D341Med (cell line): ENCODE measurements around the gene FAM237A.

Source experiments
- DNase-seq: peaks from one replicate; pipeline ENCODE4 v3.0.0; 2012; ENCODE audit warnings: low spot score

The FAM237A gene

DNA sequence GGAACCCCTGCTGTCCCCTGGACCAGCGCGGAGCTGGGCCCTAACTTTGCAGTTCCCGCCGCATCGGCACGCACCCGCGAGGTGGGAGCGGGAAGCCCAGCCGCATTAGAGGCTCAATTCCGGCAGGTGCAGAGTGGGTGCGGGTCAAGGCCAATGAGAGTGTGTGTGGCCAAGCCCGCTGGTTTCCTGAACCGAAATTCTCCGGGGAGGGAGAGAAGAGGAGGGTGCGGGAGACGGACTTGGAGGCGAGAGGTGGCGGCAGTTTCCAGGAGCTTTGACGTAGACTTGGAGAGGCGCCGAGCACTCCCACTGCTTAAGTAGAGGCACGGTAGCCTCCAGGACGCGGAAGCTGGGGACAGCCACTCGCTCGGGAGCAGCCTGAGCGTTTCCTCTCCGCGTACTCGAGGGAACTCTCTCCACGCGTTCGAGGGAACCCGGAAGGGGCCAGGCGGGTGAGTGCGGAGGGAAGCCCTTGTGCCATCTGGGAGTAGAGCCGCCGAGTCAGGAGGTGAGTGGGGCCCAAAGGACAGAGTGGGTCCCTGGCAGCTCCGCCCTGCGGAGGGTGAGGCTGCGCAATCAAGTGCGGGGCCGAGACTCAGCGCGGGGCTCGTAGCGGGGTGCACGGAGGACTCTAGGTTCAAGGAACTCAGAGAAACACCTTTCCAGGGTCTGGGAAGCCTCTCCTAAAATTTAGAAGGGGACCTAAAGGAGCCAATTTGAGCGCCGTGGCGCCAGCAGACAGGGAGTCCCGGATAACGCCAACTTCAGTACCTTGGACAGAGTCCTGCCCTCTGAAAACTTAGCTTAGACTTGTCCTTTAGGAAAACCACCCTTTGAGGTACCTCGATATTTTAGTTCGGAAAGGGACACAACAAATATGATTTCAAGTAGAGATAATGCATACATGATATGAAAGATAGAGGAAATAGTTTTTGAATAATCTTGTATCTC lies at the start of gene FAM237A:
Gene FAM237A, plus strand, starts transcription at position 413 of the 951 bp plus-strand sequence. CDS start 1,750 bp downstream, outside the sequence.
- DNase-seq = peak; percentile 41

DNA sequence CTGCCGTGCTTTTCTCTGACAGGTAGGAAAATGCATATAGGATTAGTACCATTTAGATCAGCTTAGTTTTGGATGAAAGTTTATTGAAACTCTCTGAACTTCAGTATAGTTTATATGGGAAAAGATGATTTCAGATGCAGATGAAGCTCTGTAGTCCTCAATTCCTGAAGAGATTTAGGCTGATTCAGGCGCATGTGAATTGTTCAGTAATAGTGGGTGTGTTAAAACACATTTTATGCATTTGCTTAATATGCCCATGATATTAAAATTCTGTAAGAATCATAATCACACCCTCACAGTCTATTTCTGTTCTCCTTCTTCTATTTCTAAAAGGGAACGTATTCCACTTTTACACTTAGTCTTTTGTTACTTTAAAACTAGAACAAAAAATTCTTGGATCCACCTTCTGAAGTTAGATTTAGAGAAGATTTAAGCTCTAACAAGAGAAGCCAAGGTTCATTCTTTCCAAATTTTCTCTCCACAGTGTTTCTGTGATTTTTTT lies 44.5 kb upstream of the FAM237A start:
- no peak for DNase-seq

DNA sequence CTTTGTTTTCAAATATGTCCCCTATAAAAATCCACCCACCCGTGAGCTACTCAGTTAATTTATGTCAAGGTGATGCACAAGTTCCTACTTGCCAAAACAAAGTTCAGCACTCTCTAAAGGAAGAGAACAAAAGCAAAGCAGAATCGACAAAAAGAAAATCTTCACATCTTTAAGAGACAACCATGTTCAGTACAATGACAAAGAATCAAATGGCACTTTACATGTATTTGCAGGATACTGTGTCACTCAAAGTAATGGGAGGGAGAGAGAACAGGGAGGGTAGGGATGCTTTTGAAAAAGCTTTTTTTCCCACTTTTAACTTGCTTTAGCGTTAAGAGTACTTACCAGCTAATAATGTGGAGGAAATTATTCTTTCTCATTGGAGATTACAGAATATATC lies 39.0 kb upstream of the FAM237A start:
- no peak for DNase-seq

DNA sequence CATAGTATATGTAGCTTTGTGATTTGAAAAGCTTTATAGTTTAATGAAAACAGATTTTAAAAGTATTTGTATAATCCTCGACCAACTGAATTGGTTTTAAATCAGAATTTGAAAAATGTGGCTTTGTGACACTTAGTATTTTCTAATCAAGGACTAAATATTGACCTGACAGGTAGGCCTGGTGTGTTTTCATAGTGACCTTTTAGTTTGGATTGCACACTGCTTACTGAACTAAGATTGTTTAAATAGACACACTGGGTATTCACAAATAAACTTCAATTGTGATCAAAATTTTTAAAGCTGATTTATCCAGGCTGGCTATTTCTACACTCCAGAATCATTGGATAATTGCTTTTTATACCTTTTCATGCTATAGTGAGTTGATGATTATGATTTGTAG lies 31.8 kb upstream of the FAM237A start:
- DNase-seq = no peak

DNA sequence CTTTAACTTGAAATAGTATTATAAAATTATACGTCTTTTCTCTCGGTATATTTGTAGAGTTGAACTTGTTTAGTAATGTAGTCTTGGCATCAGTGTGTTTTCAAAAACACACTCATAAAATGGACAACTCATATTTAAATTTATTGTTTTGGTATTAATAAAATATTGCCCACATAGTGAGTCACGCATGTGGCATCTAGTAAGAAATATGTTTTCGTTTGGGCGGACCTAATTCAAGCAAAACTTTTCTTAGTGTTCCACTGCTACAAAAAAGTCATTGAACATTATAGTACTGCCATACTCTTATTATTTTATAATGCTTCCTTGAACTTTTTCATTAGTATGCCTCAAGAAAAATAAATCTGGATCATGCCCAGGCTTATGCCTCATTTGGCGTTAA lies 31.1 kb upstream of the FAM237A start:
- DNase-seq = no peak

DNA sequence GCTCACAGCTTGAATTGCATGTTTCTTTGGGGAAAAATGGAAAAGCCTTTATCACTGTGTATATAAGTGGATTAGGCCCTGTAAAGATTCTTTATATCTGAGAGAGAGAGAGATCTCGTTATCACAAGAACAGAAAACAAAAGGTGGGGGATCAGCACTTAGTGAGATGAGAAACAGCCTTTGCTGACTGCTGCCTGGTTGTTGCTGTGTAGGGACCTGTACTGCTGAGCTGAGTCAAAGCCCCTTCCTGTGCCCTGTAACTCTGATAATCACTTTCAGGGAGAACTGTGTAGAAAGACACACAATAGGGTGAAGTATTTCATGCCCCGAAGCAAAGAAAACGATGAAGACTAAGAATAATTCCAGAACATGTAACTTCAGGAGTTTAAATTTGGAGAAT lies 30.6 kb upstream of the FAM237A start:
- no peak for DNase-seq

DNA sequence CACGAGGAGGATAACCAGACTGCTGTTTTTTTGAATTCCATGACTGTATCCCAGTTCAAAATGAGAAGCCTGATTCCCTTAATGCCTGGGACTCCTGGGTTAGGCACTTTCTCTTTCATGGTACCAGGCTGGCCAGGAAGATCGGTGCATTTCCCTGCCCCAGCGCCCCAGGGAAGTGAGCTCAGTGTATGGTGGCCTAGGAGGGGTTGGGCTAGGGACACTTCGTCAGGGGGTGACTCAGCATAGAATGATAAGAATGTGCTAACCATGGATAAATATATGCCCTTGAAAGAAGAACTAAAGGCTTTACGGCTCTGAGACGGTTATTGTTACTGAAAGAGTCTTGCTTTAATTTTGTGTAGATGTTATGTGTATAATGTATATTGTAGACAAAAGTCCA lies 27.5 kb upstream of the FAM237A start:
- no peak for DNase-seq

DNA sequence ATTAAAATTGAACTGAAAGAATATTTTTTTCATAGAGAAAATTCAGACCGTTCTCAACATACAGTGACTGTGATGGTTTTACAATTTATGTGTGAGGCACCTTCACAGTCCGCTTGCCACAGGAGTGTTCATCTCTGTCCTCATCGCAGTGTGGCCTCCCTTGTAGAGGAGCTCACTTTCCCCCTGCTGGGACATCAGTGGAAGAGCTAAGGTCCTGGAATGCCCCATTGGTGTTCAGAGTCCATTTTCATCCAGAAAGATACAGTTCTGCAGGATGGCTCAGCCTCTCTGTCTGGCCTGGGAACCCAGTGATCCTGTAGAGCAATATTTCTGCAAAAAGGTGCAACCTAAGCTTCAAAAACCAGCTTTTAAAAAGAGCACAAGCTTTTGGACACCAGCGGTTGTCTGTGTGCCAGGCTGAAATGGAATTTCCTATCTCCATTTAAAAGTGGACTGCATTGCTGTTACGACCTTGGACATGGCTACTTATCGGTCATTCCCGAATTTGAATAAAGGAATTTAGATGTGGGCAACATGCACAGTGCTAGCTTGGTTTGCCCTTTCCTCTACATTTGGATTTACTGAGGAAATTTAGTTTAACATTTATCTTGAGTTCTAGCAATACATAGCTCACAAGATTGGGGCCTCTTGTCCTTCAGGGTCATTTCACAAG lies 26.7 kb upstream of the FAM237A start:
- no peak for DNase-seq

DNA sequence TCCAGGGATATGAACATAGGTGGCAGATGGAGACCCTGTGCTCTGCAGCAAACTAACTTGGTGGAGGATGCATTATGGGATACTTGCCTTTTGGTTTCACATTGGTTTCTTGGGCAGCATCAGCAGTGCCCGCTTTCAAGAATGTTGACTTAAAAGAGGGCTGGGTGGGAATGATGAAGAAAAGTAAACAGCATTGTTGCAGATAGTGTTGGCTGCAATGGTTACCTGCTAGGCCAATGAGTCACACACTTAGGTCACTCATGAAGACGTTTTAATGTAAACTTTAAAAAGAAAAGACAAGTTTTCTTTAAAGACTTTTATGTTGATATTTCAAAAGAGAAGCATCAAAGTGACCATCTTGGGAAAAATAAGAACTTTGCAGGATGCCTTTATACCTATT lies 26.1 kb upstream of the FAM237A start:
- DNase-seq = no peak

DNA sequence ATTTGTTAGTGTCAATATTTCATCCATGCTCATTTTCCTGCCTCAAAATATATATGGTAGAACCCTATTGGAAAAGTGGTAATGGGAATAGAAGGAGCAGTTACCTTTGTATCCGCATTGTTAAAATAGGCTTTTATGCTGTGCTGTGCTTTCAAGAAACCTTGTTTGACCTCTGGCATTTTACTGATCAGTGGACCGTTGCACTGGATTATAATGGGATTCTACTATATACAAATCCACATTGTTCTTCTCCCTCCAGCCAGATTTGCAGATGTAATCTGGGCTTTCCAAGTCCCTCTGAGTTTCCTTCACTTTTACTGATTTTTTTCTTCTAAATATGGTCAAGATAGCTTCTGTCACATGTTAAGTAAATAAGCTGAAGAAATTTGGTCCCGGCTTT lies 23.3 kb upstream of the FAM237A start:
- no peak for DNase-seq

DNA sequence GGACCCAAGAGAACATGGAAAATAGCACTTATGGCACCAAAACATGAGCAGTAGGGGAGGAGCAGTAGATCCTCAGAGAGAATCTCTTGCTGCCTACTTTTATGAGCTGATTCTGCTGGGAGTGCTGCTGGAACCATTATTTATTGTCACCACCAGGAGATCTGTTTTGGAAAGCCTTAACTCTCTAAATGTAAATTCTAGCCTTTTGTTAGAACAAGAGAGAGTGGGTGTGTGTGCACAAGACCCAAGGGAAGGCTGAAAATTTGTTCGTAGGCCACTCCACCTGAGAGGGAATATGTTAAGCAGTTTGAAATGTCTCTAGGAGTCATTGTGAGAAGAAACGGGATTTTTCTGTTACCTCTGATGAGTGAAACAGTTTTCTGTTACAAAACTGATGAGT lies 16.2 kb upstream of the FAM237A start:
- no peak for DNase-seq

DNA sequence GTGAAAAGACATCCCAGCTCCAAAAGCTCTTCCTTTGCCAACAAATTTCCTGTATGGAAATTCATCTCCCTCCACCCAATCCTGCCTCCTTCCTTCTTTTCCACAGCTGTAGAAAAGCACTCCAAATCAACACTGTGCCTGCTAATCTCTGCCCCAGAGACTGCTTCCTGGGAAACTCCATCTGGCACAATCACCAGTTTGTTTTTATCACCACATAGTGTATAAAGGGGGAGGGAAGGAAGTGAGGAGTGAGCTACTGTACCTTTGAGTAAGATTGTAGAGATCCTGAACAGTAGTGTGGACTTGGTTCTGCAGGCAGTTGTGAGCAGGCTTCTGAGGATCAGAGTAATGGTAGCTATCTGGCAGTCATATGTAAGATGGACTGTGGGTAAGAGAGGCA lies 14.7 kb upstream of the FAM237A start:
- DNase-seq = peak; percentile 28

DNA sequence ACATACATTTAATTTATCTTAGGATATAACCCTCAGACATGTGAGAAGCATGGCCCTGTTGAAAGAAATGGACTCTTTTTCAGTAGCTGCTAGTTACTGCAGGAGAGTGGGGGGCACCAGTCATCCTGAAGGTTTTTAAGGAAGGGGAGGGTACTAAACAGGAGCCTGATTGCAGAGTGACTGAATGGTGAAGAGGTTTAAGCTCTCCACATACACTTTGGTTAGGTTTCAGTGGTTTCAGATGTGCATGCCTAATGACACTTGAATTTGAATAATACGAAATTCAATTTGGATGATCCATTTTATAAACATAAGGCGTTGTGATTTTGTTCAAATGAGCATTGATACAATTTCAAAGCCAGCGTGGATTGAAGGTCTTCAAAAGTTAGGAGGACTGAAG lies 10.9 kb upstream of the FAM237A start:
- DNase-seq = no peak

DNA sequence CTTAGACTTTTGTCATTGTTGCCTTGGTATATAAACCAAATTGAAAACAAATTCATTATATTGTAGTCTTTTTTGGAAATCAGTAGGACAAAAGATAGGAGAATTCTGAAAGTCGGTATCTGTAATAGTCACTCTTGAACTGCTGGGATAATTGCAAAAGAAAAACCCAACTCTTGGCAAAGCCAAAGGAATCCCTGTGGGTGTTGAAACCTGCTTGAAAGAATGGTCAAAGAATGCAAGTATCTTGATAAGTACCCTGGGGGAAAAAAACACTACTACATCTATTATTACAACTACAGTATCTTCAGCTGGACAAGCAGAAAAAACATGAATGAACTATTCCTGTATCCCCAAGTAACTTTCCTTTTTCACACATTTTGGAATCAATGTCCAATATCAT lies 7.3 kb upstream of the FAM237A start:
- DNase-seq = no peak

DNA sequence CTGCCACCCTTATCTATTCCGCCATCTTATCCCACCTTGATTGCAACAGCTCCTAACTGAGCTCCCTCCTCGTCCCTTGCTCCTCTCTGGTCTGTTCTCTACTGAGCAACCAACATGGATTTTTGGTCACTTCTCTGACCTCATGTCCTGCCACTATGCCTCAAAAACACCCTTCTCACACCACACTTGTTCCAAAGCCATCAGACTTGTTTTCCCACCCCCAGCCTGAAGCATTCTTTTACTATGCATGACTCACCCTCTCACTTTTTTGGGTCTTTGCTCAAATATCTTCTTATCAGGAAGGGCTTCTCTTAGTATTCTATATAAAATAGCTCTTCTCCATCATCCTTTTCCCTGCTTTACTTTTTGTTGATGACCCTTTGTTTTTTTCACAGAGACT lies 2.7 kb upstream of the FAM237A start:
- no peak for DNase-seq

DNA sequence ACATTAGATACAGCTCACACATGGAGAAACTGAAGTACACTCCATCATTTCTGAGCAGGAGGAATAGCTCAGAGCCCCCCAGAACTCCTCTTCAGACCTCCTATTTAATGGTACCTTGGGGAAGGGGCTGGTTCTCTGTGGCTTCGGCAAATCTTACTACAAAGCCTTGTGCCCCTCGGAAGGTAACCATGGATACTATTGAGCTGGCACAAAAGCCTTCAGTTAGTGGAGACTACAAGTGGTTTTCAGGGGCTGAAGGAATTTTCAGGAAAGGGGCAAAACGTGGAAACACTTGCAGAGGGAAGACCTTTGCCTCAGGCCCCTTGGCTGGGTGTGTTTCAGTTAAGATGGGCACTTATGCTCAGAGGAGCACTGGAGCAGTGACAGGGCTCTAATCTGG lies 1.1 kb upstream of the FAM237A start:
- DNase-seq = no peak

DNA sequence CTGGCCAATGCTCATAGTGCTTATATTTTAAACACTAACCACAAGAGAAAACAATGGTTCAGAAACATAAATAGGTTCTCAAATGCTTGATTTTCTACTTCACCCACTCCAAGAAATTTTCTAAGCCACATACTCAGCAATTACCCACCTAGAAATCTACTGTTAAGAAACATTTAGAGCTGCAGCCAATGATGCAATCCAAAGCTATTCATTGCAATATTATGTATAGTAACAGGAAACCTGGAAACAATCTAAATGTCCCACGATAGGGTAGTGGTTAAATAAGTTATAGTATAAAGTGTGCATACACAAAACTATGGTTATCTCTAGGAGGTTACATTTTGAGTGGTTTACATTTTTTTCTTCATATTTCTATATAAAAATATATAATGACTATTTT lies 5.7 kb downstream of the FAM237A start:
- DNase-seq = no peak

DNA sequence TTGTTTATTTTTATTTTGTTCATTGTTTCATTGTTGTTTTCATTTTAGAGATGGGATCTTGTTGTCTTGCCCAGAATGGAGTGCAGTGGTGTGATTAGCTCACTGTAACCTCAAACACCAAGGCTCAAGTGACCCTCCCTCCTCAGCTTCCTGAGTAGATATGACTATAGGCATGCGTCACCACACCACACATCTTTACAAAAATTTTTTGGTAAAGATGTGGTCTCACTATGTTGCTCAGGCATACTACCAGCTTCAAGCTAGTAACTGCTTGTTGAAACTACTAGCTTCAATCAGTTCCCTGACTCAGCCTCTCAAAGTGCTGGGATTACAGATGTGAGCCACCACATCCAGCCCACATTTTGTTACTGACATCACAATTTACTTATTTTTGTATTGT lies 14.8 kb downstream of the FAM237A start:
- DNase-seq = no peak

DNA sequence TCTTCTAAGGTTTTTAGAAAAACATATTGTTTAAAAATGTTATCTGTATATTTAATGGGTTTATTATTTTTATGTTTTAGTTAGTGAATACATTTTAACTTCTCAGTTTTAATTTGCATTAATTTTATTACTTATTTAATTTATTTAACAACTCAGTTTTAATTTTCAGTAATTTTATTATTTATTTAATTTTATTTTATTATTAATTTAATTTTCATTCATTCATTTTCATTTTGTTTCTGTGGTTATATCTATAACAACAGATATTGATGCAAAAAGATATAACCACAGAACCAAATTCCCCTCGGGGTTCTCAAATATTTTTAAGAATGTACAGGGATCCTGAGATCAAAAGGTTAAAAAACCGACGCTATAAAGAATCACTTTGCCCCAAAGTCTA lies 23.0 kb downstream of the FAM237A start:
- DNase-seq = no peak

DNA sequence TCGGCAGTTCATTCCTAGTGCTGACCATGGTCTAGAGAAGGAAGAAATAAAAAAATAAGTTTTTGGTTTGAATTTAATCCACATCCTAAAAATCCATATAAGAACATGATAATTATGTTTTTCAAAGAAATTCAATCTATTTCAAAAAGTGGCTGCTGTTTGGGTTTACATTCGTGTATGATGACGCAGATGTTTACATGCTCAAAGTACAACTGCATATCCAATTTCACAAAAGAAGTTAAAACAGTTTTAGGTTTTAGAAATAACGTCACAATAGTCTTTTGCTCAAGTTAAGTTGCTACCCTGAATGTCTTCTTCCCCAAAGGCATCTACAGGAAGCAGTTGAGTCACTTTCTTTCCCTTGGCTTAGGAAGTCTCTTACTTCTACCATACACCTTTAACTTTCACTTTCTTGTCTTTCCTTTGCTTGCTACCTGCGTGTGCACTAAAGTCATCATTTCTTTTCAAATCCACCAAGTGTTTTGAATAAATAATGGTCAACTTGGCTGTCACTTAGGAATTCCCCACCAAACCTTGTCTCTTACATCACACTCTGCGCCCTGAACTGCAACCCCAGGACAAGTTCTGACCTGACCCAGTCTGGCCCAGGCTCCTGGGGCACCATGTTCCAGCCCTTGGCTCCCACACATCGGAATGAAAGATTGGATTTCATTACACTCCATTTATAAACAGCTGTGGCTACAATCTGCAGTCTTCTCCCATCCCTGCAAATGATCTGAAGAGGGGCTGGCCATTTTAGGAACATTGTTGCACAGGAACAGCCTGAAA lies 28.4 kb downstream of the FAM237A start:
- no peak for DNase-seq

DNA sequence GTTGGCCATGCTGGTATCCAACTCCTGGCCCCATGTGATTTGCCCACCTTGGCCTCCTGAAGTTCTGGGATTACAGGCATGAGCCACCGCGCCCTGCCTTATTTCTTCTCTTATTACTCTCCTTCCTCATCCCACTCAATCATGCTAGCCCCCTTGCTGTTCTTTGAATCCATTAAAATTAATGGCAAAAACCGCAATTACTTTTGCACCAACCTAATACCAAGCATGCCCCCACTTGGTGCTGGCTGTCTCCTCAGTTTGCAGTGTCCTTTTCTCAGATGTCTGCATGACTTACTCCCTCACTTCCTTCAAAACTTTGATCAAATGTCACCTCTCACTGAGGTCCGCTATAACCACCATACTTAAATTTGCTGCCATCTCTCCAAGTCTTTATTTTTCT lies 41.3 kb downstream of the FAM237A start:
- no peak for DNase-seq

DNA sequence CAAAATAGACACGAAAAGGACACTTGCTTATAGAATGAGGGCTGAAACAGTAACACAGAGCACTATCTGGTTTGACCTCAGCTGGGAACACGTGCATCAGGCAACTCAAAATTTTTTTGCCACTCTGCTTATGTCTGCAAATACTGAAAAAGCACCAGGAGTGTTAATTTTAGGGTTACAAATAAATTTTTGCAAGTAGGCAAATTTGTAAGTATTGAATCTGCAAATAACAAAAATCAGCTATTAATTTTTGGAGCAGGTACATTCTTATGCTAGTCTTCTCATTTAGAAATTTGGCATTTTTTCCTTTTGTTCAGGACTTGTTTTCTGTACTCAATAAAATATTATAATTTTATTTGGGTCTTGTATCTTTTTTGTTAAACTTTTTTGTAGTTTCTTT lies 46.2 kb downstream of the FAM237A start:
- DNase-seq = no peak

DNA sequence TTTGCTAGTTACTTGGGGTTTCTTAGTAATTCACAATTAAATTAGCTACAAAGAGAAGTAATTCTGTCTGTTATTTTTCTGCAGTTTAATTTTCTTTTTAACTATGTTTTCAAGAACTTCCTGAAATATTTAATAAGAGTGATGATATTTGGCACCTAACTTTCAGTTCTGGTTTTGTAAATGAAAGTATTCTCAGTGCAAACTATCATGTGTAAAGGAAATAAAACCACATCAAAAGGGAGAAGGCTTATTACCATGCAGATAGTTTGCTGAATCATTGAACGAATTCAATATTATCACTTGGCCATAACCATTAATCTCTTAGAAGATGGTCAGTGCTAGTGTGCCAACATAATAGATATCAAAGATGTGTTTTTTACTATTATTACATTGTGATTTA lies 46.7 kb downstream of the FAM237A start:
- no peak for DNase-seq
